ENCODE data around the gene ANKUB1. TPM values are rescaled to one million over a fixed set of nuclear protein-coding genes. Genes with fewer than 3 reads are reported as not detected.

ANKUB1 gene
- total RNA-seq, 2 experiments from 2014 or later: not detected

DNA sequence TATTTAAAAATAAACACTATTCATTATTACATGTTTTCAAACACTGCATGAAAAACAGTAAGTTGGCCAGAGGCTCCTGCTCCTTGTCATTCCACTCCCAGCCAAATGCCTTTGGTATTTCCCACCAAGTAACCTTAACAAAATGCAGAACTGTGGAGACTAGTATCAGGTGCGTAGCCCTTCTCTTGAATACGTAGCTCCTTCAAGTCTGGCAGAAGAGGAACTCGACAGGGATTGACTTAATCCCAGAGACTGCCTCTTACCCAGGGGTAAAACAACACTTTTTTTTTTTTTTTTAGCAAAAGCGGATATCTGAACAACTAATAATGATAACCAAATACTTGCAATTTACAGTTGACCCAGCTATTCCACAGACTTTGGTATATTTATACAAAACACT lies 40.8 kb downstream of the ANKUB1 start:
- CTCF ChIA-PET: interaction anchor here (0.6 to 2.6 kb wide), 5 partner anchors 14 to 798 kb away, joined by 3 to 12 read pairs (median 3); no protein-coding TSS in a partner anchor
- DNase-seq (peak in 2 of 14 experiments; percentile 19 to 23), ATAC-seq (ENCODE audit: poor library complexity) (no peak)
- Mint-ChIP-seq H3K27ac (peak overlapping the region; percentile 96), H3K36me3 (ENCODE audit: low read depth) (peaks cover 51% of the 10 kb centered on the region), H3K4me3 (peak overlapping the region; percentile 99), H3K4me1 (ENCODE audit: low read depth) (peaks cover 45% of the 10 kb centered on the region), H3K9me3 (no peaks in the 10 kb centered on the region), H3K27me3 (no peaks in the 10 kb centered on the region)
- Histone ChIP-seq H3K4me3 (ENCODE audit: low read length) (peak overlapping the region; percentile 85), H3K36me3 (ENCODE audit: insufficient read depth, low read length) (peaks cover 31% of the 10 kb centered on the region), H3K9me3 (ENCODE audit: control insufficient read depth in 1 of 2, insufficient read depth in 1 of 2, low read length in 2 of 2) (no peaks in the 10 kb centered on the region), H3K27ac (ENCODE audit: low read depth in 1 of 2, low read length in 2 of 2) (peak overlapping the region; percentile 69), H3K4me1 (ENCODE audit: insufficient read depth, low read length) (peaks cover 12% of the 10 kb centered on the region), H3K27me3 (ENCODE audit: control insufficient read depth in 1 of 2, insufficient read depth in 2 of 2, low read length in 2 of 2) (no peaks in the 10 kb centered on the region)
- intact Hi-C loops (cut with DNase I, micrococcal nuclease): loop anchor here in 1 of 2 experiments (10.0 kb wide), 1 partner anchor 627 kb away; the partner anchor contains the start of gene HPS3
- no peak for TF ChIP-seq CTCF (IDR thresholded peaks at IDR 0.05)
- POLR2A ChIA-PET: interaction anchor here (0.8 to 2.5 kb wide), 4 partner anchors 57 to 952 kb away, joined by 3 to 31 read pairs (median 5); partner anchors contain the start of genes ERICH6, HPS3 and RNF13

- H3K36me3 Mint-ChIP-seq (ENCODE audit: low read depth): peaks cover 93% of the 10 kb centered on the region
- intact Hi-C loops (cut with DNase I, micrococcal nuclease): no loop called here
Measured at GRCh38 chr3:149744606-149745005, 47.7 kb downstream of the ANKUB1 start.

DNA sequence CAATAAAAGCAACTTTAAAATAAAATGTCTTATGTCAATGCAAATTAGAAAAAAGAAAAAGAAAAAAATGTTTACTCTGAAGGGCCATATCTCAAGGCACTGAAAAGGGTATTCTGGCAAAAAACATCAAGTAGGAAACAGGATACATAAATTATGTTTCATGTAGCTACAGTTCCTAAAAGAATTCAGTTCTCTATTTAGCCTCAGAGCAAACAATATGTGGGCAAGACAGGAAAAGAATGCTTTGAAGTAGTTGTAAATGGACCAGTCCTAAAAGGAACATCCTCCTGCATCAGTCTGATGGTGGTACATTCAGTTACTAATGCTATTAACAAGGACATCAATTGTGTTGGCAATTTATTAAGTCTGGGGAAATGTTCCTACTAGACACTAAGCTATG lies 48.2 kb downstream of the ANKUB1 start:
- intact Hi-C loops (cut with DNase I, micrococcal nuclease): no loop called here
- Mint-ChIP-seq H3K27me3 (no peaks in the 10 kb centered on the region), H3K27ac (no peak overlapping the region), H3K36me3 (ENCODE audit: low read depth) (peaks cover 93% of the 10 kb centered on the region), H3K4me1 (ENCODE audit: low read depth) (peaks cover 12% of the 10 kb centered on the region), H3K4me3 (no peak overlapping the region), H3K9me3 (no peaks in the 10 kb centered on the region)
- Histone ChIP-seq H3K36me3 (ENCODE audit: insufficient read depth, low read length) (peaks cover 72% of the 10 kb centered on the region), H3K27me3 (ENCODE audit: control insufficient read depth in 1 of 2, insufficient read depth in 2 of 2, low read length in 2 of 2) (no peaks in the 10 kb centered on the region), H3K27ac (ENCODE audit: low read depth in 1 of 2, low read length in 2 of 2) (no peak overlapping the region), H3K9me3 (ENCODE audit: control insufficient read depth in 1 of 2, insufficient read depth in 1 of 2, low read length in 2 of 2) (no peaks in the 10 kb centered on the region), H3K4me3 (ENCODE audit: low read length) (no peak overlapping the region), H3K4me1 (ENCODE audit: insufficient read depth, low read length) (no peaks in the 10 kb centered on the region)
- ATAC-seq (ENCODE audit: poor library complexity): no peak
- DNase-seq: no peak
- no peak for TF ChIP-seq CTCF (IDR thresholded peaks at IDR 0.05)
- POLR2A ChIA-PET: no interaction called here
- CTCF ChIA-PET: no interaction called here

More at GRCh38 chr3:149744606-149745005, 47.7 kb downstream of the ANKUB1 start:
- H3K27ac ChIP-seq (ENCODE audit: low read depth in 1 of 2, low read length in 2 of 2): no peak overlapping the region
- Mint-ChIP-seq H3K4me3 (no peak overlapping the region), H3K9me3 (no peaks in the 10 kb centered on the region), H3K27me3 (no peaks in the 10 kb centered on the region), H3K27ac (no peak overlapping the region), H3K4me1 (ENCODE audit: low read depth) (peaks cover 15% of the 10 kb centered on the region)
- no peak for DNase-seq
- H3K27me3 ChIP-seq (ENCODE audit: control insufficient read depth in 1 of 2, insufficient read depth in 2 of 2, low read length in 2 of 2): no peaks in the 10 kb centered on the region
- POLR2A ChIA-PET: no interaction called here
- H3K9me3 ChIP-seq (ENCODE audit: control insufficient read depth in 1 of 2, insufficient read depth in 1 of 2, low read length in 2 of 2): no peaks in the 10 kb centered on the region
- H3K4me1 ChIP-seq (ENCODE audit: insufficient read depth, low read length): no peaks in the 10 kb centered on the region
- H3K36me3 ChIP-seq (ENCODE audit: insufficient read depth, low read length): peaks cover 71% of the 10 kb centered on the region
- no peak overlapping the region for H3K4me3 ChIP-seq (ENCODE audit: low read length)
- no peak for ATAC-seq (ENCODE audit: poor library complexity)
- CTCF ChIA-PET: no interaction called here
- no peak for TF ChIP-seq CTCF (IDR thresholded peaks at IDR 0.05)

Data from CD4-positive, alpha-beta T cell (primary cell).